HL-60 (cell line): ENCODE data around the gene PPP3CA.
A peak's percentile ranks its signal among the peaks of the same experiment; 100 is the strongest.

Source experiments
- CTCF ChIP-seq: IDR thresholded peaks from one replicate; pipeline ENCODE4 v1.5.1; 2011; ENCODE audit warnings: low read length, control low read depth, inconsistent platforms; ENCODE audit not compliant: insufficient read depth
- GABPA ChIP-seq: IDR thresholded peaks from 2 replicates; pipeline ENCODE4 v1.6.1; 2012; ENCODE audit warnings: low read depth
- POLR2AphosphoS5 ChIP-seq: IDR thresholded peaks from 2 replicates; pipeline ENCODE4 v1.6.1; 2012; ENCODE audit warnings: low read depth
- TF ChIP-seq, protein P1 (sequence below): IDR thresholded peaks from 2 replicates; pipeline ENCODE4 v1.6.1; 2012; ENCODE audit warnings: low read depth; ENCODE audit not compliant: insufficient replicate concordance

- peak; percentile 60 for TF ChIP-seq CTCF
- TF ChIP-seq, protein P1, sequence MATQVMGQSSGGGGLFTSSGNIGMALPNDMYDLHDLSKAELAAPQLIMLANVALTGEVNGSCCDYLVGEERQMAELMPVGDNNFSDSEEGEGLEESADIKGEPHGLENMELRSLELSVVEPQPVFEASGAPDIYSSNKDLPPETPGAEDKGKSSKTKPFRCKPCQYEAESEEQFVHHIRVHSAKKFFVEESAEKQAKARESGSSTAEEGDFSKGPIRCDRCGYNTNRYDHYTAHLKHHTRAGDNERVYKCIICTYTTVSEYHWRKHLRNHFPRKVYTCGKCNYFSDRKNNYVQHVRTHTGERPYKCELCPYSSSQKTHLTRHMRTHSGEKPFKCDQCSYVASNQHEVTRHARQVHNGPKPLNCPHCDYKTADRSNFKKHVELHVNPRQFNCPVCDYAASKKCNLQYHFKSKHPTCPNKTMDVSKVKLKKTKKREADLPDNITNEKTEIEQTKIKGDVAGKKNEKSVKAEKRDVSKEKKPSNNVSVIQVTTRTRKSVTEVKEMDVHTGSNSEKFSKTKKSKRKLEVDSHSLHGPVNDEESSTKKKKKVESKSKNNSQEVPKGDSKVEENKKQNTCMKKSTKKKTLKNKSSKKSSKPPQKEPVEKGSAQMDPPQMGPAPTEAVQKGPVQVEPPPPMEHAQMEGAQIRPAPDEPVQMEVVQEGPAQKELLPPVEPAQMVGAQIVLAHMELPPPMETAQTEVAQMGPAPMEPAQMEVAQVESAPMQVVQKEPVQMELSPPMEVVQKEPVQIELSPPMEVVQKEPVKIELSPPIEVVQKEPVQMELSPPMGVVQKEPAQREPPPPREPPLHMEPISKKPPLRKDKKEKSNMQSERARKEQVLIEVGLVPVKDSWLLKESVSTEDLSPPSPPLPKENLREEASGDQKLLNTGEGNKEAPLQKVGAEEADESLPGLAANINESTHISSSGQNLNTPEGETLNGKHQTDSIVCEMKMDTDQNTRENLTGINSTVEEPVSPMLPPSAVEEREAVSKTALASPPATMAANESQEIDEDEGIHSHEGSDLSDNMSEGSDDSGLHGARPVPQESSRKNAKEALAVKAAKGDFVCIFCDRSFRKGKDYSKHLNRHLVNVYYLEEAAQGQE = no peak
- TF ChIP-seq POLR2AphosphoS5 = no peak
- no peak for TF ChIP-seq GABPA
Measured at GRCh38 chr4:101169044-101170014, 178.0 kb downstream of the PPP3CA start.
